ES-I3 (cell line): Measurements from ENCODE around the gene SAMMSON.

ENCODE experiments used
- H3K36me3 ChIP-seq: 2 replicates; pipeline ENCODE4 v1.6.1; 2013; ENCODE audit warnings: mild to moderate bottlenecking, low read length, control low read depth, moderate library complexity; ENCODE audit not compliant: insufficient read depth
- H3K4me1 ChIP-seq: 2 replicates; pipeline ENCODE4 v1.6.1; 2013; ENCODE audit warnings: mild to moderate bottlenecking, control low read depth, low read length; ENCODE audit not compliant: insufficient read depth
- H3K9ac ChIP-seq: 2 replicates; pipeline ENCODE4 v1.6.1; 2013; ENCODE audit warnings: low read depth, mild to moderate bottlenecking, low read length, moderate library complexity
- H3K9me3 ChIP-seq: 2 replicates; pipeline ENCODE4 v1.6.1; 2013; ENCODE audit warnings: mild to moderate bottlenecking, low read length, moderate library complexity; ENCODE audit not compliant: control insufficient read depth, insufficient read depth

Gene SAMMSON

DNA sequence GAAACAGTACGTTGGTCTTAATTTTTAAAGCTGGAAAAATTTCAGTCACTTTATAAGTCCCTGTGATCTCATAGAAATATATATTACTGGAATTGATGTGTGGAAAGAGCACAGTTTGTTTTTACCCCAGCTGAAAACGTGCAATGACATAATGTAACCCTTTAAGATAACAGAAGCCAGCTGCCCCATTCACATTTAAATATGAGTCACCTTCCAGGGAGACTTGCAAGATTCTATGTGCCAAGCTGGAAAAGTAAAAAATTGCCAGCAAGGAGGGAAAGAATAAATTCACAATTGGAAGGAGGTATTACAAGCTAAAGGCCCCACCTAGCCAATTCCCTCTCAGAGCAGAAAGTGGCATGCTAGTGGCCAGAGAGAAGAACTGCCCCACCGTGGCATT lies 50.2 kb downstream of the SAMMSON start:
- Histone ChIP-seq H3K4me1 (peaks cover 8% of the 10 kb centered on the region; the same call in 1 of the 2 replicates), H3K9ac (no peak overlapping the region), H3K9me3 (no peaks in the 10 kb centered on the region), H3K36me3 (no peaks in the 10 kb centered on the region)

DNA sequence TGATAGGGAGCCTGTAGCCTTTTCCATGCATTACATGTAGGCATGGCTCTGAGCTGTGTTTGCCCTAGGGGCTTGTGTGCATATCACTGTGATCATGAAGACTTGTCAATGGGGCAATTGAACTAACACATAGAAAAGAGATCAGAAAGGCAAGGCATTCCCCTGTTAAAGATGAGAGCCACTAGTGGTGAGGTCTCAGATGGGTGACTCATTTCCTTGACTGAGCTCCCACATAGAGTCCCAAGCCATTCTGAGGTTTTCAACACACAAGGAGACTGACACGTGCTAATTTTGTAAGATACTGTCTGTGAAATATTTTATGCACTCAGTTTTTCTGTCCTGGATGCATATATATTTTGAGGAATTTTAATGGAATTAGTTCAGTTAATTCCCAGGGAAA lies 53.8 kb downstream of the SAMMSON start:
- no peak overlapping the region for H3K9ac ChIP-seq
- peaks cover 27% of the 10 kb centered on the region for H3K4me1 ChIP-seq
- H3K9me3 ChIP-seq = no peaks in the 10 kb centered on the region
- H3K36me3 ChIP-seq = no peaks in the 10 kb centered on the region

DNA sequence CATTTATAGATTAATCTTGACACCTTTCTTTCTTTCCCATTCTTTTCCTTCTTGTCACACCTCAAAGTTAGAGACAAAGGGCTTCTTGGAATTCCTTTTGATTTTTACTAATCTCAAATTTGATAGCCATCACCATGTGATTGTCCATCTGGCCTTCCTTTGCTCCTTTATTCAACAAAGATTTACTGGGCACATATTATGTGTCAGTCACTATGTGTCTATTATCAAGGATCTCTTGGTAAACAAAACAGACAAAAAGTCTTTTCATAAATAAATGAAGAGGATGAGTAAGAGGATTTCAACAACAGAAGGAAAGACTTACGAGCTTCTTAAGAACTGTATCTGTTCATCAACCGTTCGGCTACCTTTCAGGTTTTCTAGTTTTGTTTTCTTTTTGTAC lies 56.5 kb downstream of the SAMMSON start:
- Histone ChIP-seq H3K4me1 (peaks cover 23% of the 10 kb centered on the region), H3K9ac (no peak overlapping the region), H3K36me3 (no peaks in the 10 kb centered on the region), H3K9me3 (no peaks in the 10 kb centered on the region)

DNA sequence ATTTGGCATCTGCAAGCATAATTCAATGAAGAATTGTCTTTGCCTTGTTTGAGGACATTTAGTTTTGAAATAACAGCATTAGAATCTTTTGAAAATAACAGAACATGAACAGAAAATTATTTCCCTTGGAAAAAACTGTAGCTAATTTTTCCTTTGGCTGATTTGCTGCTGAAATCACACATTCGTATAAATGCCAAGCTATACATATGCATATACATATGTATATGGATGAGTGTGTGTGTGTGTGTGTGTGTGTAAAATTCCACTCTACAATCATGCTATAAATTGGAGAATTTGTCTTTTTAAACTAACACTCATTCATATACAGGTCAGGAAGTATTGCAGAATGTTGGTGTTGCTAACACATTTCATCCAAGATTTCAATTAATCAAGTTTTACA lies 57.9 kb downstream of the SAMMSON start:
- Histone ChIP-seq H3K36me3 (no peaks in the 10 kb centered on the region), H3K9me3 (no peaks in the 10 kb centered on the region), H3K9ac (no peak overlapping the region), H3K4me1 (peaks cover 23% of the 10 kb centered on the region)

DNA sequence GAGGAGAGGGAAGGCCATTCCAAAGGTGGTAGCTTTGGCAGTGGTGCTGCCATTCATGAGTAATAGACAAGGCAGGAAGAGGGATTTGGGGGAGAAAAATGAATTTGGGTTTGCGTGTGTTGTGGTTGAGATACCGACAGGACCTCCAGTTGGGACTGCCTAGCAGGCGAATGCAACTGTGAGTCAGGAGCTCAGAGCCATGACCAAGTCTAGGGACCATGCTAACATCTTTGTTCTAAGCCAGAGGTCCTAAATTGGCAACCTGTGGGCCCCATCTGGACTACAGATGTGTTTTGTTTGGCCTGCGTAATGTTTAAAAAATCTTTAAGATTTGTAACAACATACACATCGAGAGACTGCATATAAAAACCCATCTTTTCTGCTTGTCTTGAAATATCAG lies 61.6 kb downstream of the SAMMSON start:
- Histone ChIP-seq H3K36me3 (no peaks in the 10 kb centered on the region), H3K9me3 (no peaks in the 10 kb centered on the region), H3K9ac (no peak overlapping the region)

DNA sequence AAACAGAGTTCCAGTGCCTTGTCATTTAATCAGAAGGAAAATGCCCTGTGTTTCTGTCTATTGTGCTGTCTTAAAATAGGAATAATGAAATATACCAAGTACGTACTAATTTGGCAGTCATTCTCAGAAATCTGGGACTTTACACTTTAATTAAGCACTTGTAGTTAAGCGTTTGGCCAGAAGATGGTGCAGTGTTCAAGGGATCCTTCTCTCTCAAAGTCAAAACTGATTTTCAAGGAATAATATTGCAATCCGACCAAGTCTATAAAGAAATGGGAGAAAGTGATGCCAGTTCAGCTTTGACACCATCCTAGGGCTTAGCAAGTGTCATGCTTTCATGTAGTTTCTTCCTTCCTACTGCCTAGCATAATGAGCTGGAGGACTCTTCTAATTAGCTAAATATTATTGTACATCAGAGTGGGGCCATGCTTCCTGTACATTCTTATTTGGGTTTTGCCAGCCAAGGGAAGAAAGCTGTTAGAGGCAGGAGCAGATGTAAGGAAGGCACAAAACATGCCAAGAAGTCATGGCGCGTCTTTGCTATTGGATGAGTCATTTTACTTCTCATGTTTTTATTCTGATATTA lies 64.8 kb downstream of the SAMMSON start:
- Histone ChIP-seq H3K9me3 (no peaks in the 10 kb centered on the region), H3K9ac (no peak overlapping the region), H3K4me1 (0 out of 2 replicates have a peak, but pooled peaks cover 3% of the 10 kb centered on the region), H3K36me3 (no peaks in the 10 kb centered on the region)

More for the DNA sequence above, 61.6 kb downstream of the SAMMSON start:
- H3K4me1 ChIP-seq = peaks cover 14% of the 10 kb centered on the region

DNA sequence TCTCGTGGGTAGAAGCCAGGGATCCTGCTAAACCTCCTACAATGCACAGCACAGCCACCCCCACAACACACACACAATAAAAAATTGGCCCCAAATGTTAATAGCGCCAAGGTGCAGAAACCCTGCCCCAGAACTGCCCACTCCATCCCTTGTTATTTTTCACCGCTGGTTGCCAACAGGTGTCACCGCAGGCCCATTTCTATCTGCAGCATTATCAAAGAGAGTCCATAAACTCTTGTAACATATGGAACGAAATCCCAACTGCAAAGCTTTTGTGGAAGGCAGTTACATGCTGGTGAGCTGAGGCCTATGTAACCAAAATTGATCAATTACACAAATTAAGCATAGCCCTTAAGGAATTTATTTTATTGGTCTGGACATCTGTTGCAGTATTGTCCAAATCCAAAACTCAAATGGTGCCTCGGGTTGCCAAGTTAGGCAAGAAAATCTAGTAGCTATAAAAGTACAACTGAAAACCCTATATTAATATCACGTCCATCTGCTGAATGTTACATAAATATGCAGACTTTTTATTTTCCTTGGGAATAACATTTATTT lies 66.2 kb downstream of the SAMMSON start:
- peaks cover 3% of the 10 kb centered on the region; the same call in 1 of the 2 replicates for H3K4me1 ChIP-seq
- no peak overlapping the region for H3K9ac ChIP-seq
- no peaks in the 10 kb centered on the region for H3K9me3 ChIP-seq
- H3K36me3 ChIP-seq = no peaks in the 10 kb centered on the region

DNA sequence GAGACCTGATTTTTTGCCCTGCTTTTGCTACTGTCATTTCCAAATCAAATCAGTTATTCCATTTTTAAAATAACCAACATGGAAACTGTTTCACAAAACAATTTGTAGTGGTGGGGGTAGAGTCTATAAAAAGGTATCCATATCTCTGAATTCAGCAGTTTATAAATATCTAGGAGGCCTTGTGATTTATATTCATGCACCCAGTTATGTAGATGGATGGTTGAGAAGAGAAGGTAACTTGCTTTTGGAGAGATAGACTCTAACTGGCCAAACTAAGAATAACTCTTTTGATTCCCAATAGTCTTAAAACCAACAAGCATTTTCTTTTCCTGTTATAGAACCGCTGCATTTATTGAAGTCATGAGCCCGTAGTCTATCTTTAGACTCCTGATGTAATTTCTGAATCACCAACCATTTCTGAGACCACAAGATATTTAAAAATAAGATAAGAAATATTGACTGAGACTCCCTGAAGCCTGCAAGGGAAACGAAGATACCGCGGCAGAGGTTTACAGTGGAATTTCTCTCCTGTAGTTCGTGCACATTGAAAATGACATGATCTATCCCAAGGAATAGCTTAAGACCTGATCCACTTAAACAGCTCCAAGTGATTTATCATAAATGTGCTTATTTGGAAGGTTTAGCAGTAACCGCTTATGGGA lies 68.5 kb downstream of the SAMMSON start:
- no peak overlapping the region for H3K9ac ChIP-seq
- no peaks in the 10 kb centered on the region for H3K36me3 ChIP-seq
- peaks cover 17% of the 10 kb centered on the region for H3K4me1 ChIP-seq
- no peaks in the 10 kb centered on the region for H3K9me3 ChIP-seq

DNA sequence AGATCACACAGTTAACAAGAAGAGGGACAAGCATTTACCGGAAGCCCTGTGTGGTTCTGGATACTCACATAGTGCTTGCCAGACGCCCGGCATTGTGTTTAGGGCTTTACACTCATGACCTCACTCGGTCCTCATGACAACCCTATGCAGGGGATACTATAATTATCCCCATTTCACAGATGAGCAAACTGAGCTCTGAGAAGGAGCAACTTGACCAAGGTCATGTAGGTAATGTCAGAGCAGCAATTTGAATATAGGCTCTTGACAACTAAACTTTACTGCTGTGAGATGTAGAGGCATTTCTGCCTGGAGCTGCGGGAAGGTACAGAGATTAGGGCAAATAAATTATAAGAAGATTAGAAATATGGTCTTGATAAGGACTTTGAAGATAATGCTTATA lies 70.0 kb downstream of the SAMMSON start:
- H3K9me3 ChIP-seq = no peaks in the 10 kb centered on the region
- no peak overlapping the region for H3K9ac ChIP-seq
- H3K4me1 ChIP-seq = peaks cover 17% of the 10 kb centered on the region
- no peaks in the 10 kb centered on the region for H3K36me3 ChIP-seq

DNA sequence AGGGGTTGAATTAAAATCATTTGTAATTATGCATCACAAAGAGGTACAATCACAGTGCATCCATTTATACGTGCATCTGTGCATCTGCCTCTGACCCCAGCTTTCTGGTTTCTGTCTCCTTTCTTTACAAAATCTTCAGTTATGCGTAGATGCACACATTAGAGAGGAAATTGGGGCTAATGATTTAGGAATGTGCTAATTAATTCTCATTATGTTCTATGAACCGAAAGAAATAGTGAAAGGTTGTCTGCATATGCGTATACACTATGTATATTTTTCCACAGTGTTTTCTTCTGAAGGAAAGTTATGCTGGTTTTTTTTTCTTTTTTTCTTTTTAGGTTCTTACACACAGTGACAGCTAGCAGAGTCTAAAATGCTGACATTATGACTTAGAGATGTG lies 71.6 kb downstream of the SAMMSON start:
- peak overlapping the region; percentile 51; the same call in 1 of the 2 replicates for H3K9ac ChIP-seq
- no peaks in the 10 kb centered on the region for H3K36me3 ChIP-seq
- H3K9me3 ChIP-seq = no peaks in the 10 kb centered on the region
- peaks cover 19% of the 10 kb centered on the region for H3K4me1 ChIP-seq

DNA sequence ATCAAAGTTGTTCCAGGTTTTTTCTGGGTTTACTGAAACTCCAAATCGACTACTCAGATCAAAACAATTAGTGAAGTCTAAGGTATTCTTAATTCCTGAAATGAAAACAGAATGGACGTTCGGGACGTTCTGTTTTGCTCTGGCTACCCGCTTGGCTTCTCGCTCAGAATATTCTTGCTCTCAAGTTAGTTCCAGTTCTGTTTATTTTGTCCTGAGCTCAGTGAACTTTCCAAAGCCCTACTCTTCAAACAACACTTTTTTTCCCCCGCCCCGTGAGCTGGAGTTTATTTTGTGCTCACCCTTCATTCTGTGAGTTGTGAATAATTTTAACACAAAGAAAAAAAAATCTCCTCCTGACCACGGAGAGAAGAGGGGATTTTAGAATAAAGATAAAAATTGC lies 72.6 kb downstream of the SAMMSON start:
- Histone ChIP-seq H3K4me1 (peaks cover 26% of the 10 kb centered on the region), H3K9me3 (no peaks in the 10 kb centered on the region), H3K9ac (peak overlapping the region; percentile 51), H3K36me3 (no peaks in the 10 kb centered on the region)

DNA sequence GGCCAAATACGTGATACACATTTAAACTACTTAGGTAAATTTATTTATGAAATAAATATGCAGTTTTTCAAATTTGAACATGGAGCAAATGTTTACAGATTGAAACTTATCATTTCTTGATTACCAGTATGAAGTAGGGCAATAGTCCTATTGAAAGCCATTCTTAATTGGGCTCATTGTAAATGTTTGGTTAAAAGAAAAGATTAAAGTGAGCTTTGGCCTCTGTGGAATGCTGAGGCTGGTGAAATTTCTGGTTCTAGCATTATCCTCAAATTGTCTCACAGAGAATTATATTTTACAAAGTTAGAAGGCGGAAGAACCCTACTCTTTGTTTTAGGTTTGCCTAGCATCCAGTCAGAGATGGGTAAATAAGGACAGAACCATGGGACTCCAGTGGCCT lies 73.2 kb downstream of the SAMMSON start:
- no peak overlapping the region for H3K9ac ChIP-seq
- peaks cover 26% of the 10 kb centered on the region for H3K4me1 ChIP-seq
- no peaks in the 10 kb centered on the region for H3K36me3 ChIP-seq
- H3K9me3 ChIP-seq = peaks cover 1% of the 10 kb centered on the region; the same call in 1 of the 2 replicates

DNA sequence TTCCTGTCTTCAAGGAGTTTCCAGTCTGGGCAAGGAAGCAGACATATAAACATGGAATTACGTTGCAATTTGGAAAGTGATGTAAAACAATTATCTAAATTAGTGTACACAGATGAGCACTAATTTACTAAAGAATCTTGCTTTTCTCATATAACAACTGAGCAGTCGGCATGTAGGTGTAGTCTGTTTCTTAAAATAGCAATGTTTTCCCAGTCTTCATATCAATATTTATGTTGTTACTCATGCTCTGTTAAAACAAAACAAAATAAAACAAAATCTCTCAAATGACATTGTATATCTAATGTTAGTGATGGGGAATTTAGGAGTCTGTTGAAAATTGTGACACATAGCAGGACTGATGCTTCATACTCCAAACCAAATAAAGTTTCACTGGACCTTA lies 75.6 kb downstream of the SAMMSON start:
- Histone ChIP-seq H3K4me1 (peaks cover 23% of the 10 kb centered on the region), H3K9me3 (peaks cover 2% of the 10 kb centered on the region; the same call in 1 of the 2 replicates), H3K36me3 (no peaks in the 10 kb centered on the region), H3K9ac (no peak overlapping the region)

DNA sequence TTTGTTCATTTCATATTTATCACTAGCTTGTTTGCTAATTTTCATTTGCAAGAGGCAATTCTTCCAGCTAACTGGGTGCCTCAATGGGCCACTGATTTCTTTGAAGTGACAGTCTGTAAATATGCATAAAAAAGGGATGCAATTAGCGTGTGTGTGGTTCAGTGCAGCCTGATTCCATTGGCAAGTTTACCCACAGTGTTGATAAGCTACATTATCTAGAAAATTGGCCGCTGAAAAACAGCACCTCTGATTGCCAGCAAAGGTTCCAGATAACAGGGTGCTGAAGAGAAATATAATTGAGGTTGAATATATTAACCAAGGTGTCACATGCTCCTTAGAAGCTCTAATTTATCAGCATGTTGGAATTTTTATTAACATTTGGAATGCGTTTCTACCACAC lies 76.9 kb downstream of the SAMMSON start:
- no peak overlapping the region for H3K9ac ChIP-seq
- H3K9me3 ChIP-seq = peaks cover 2% of the 10 kb centered on the region; the same call in 1 of the 2 replicates
- H3K36me3 ChIP-seq = no peaks in the 10 kb centered on the region
- peaks cover 17% of the 10 kb centered on the region for H3K4me1 ChIP-seq

DNA sequence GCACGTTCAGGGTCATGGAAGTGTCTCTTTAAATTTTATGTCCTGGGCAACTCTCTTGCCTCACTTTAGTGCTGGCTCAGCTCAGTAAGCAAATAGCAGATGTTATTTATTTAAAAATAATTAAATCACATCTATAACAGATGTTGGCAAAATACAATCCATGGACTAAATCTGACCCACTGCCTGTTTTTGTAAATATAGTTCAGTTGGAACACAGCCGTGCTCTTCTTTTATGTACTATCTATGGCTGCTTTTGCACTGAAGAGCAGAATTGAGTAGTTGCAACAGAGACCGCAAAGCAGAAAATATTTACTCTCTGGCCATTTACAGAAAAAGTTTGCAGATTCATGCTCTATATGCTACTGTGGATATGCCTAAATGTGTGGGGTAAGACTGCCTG lies 79.2 kb downstream of the SAMMSON start:
- Histone ChIP-seq H3K9me3 (peaks cover 2% of the 10 kb centered on the region; the same call in 1 of the 2 replicates), H3K4me1 (peaks cover 9% of the 10 kb centered on the region), H3K9ac (no peak overlapping the region), H3K36me3 (no peaks in the 10 kb centered on the region)
